Measurements from ENCODE around the gene CKMT1A.
"Not testable (repeated sequence)": the region's sequence is repeated elsewhere in the genome, so short reads cannot be mapped to it uniquely, and the experiment has no call there.

The CKMT1A gene

GRCh38 chr15:43693148-43694022 is at the start of gene CKMT1A:
CKMT1A (plus strand) TSS chr15:43693859; CDS start chr15:43694051, 192 bp downstream.
- not testable (repeated sequence) for DNase-seq (ENCODE audit: low read depth)

DNA sequence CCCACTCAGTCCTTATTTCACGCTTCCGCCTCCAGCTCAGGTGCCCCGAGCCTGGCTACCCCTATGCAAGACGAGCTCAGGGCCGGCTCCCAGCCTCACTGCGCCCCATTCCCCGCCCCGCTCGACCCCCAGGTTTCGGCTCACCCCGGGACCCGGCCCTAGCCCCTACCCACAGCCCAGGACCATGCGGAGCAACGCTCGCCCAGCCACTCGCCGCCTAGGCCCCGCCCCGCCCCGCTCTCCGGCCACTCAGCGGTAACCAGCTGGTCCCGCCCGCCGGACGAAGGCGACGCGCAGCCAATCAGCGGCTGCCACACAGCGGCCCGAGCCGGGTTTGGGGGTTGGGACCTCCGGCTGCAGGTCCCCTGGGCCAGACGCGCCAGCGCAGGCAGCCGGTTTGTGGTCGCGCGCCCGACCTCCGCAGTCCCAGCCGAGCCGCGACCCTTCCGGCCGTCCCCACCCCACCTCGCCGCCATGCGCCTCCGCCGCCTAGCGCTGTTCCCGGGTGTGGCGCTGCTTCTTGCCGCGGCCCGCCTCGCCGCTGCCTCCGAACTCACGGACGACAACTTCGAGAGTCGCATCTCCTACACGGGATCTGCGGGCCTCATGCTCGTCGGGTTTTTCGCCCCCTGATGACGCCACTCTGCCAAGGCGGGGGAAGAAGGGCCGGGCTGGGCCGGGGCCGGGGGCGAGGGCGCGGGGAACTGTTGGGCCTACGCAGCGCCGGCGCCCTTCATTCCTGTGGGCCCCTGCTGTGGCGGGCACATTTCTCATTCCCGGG is 44.8 kb upstream of the CKMT1A start, which contains the start of gene CATSPER2:
TSS of gene CATSPER2 (minus strand) at position 196 of the 781 bp plus-strand sequence. CDS start 783 bp downstream, outside the sequence.
- no peak for DNase-seq (ENCODE audit: low read depth)

DNA sequence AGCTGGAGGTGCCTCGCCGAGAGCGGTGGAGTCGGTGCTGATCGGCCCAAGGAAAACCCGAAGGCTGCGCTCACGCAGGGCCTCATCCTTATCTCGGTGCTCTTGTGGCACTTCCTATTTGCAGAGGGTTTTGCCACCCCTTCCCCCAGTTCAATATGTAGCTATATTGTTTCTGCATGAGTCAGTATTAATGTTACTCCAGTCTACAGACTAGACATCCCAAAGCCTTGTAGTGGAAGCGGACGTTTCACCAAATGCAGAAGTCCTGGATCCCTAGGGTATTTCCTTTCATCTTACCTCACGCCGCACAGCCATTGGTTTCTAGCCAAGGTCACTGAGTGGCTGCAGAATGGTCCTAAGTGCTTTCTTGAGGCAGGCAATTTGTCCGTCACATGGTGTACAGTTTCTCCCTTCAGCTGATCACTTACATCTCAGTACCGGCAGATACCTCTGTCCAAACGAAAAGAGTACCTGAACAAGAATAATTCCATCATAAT is 44.2 kb upstream of the CKMT1A start:
- DNase-seq (ENCODE audit: low read depth), result not testable (repeated sequence)

- not testable (repeated sequence) for DNase-seq (ENCODE audit: low read depth)
These were observed 33.9 kb upstream of the CKMT1A start for GRCh38 chr15:43659727-43660126.

DNA sequence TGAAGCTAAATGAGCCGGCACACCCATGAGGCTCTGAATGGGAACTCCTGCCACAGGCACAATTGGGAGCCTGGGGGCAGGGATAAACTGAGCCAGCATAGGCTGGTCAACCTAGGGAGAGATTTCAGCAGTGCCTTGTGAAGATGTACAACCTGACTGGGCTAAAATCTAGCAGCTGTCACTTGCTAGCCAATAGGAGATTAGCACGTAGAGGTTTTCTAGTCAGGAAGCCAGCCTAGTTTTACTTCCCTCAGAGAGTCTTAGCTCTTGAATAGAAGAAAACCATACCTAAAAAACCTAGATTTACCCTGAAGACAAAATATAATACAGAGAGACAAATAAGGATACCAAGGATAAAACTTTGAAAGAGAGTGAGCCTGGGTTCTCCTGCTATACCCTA is 31.4 kb upstream of the CKMT1A start:
- not testable (repeated sequence) for DNase-seq (ENCODE audit: low read depth)

DNA sequence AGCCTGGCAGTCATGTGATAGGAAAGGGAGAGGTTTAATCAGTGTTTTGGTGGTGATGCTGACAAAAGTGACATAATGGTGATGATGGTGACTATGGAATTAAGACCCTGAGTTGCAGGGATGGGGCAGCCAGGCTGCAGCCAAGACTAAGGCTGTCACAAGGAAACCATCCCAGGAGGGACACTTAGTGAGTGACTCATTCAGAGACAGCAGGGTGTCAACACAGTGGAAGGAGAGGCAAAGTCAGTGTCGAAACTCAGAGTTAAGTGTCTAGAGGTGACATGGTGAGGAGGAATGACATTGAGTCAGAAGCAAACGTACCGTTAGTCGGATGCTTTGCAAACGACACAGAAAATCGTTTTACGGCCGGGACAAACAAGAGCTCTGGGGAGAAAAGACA is 30.3 kb upstream of the CKMT1A start:
- not testable (repeated sequence) for DNase-seq (ENCODE audit: low read depth)

GRCh38 chr15:43666177-43666576 is 27.5 kb upstream of the CKMT1A start:
- not testable (repeated sequence) for DNase-seq (ENCODE audit: low read depth)

DNA sequence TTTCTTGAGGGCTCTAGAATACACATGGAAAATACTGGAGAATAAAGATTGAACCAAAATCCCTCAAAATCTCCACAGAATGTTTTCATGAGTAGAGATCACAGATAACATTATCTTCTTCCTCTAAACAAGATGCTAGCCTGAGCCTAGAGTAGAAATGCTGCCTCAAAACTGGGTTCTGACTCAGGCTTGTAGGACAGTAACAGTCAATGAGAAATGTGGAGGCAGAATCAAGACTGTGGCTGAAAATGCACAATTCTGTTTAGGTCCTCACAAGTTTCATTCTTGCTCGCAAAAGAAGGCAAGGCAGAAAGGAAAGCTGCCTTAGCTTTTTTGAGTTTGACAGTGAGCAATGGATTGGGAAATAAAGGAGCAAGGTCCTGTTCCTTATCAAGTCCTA is 19.5 kb upstream of the CKMT1A start:
- DNase-seq (ENCODE audit: low read depth), result not testable (repeated sequence)

GRCh38 chr15:43689604-43690301 is 3.9 kb upstream of the CKMT1A start:
- not testable (repeated sequence) for DNase-seq (ENCODE audit: low read depth)

GRCh38 chr15:43692679-43693078 is 980 bp upstream of the CKMT1A start:
- not testable (repeated sequence) for DNase-seq (ENCODE audit: low read depth)

DNA sequence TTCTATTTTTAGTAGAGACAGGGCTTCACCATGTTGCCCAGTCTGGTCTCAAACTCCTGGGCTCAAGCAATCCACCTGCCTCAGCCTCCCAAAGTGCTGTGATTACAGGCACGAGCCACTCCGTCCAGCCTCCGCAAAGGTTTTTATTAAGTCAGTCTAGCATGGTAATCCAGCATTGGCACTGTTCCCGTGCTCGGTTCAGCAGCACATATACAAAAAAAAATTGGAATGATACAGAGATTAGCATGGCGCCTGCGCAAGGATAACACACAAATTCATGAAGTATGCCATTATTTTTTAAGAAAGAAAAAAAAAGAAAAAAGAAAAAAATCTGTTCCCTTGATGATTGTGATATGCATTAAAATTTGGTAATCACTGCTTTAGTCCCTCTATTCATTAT is 8.5 kb downstream of the CKMT1A start:
- DNase-seq (ENCODE audit: low read depth), result no peak

- DNase-seq (ENCODE audit: low read depth), result no peak
These were observed 9.2 kb downstream of the CKMT1A start for GRCh38 chr15:43702701-43703424.

GRCh38 chr15:43710431-43711131 is 16.9 kb downstream of the CKMT1A start:
- not testable (repeated sequence) for DNase-seq (ENCODE audit: low read depth)

DNA sequence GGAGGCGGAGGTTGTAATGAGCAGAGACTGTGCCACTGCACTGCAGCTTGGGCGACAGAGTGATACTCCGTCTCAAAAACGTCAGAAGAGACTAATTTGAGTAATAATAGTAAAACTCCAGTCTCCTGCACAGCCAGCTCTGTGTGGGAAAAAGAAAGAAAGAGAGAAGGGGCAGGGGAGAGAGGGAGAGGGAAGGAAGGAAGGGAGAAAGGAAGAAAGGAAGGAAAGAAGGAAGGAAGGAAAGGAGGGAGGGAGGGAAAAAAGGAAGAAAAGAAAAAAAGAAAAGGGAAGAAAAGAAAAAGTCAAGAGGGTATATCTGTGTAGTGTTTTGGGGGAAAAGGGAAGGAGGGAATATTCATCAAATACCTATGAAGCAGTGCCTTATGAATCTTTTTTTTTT is 29.5 kb downstream of the CKMT1A start:
- DNase-seq (ENCODE audit: low read depth), result no peak

DNA sequence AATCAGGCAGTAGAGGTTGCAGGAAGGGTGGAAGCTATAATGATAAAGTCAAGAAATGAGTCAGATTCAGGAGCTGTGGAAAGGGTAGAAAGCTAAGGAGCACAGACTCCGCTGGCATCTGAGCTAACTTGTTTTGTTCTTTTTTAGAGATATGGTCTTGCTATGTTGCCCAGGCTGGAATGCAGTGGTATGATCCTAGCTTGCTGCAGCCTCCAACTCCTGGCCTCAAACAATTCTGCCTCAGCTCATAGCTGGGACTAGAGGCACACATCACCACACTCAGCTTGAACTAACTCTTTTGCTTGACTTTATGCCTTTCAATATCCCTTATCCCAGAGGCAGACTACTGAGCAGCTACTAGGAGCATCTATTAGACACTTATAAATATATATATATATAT is 32.6 kb downstream of the CKMT1A start:
- not testable (repeated sequence) for DNase-seq (ENCODE audit: low read depth)

DNA sequence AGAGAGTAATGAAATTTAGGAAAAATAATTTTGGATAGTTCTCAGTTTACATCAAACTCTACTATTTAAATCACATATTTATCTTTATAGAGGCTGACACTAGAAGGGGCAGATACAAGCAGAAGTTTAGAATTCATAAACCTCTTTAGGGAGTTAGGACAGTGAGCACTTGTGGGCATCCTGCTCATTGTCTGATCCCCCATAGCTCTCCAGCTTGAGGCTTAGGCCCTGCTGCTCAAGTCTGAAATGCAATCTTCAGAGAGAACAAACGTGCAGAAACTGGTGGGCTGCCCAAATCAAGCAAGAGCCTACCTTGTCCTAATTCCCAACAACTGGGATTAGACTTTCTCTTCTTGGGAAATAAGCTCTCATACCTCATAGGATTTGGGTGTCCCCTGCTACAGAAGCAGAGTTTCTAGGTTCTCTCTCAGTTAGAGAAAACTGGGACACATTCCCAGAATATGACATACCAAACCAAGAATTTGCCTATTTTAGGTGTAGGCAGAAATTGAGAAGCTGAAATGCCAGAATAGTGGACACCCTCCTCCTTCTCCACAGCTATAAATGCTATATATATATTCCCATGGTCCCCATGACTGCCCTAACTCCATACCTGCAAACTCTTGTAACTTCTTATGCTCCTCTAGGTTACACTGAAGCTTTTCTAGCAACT is 34.5 kb downstream of the CKMT1A start:
- peak; percentile 5 for DNase-seq (ENCODE audit: low read depth)

DNA sequence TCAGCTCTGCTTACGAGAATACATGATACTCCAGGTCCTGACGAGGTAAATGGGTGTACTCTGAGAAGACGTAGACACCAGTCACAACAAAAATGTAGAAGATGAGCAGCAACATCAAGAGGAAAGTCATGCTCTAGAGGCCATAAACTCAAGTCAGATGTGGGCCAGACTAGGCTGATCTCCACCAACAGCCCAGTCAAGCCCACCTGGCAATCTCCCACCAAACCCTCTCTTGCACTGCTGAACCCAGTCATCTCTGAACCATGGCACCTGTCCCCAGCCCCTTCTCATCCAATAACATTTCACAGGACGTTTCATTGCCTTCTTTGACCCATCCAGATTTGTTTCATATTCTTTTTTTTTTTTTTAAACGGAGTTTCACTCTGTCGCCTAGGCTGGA is 41.8 kb downstream of the CKMT1A start:
- DNase-seq (ENCODE audit: low read depth), result no peak

GRCh38 chr15:43746245-43746902 is 52.7 kb downstream of the CKMT1A start, which contains the start of gene PDIA3:
PDIA3 (plus strand) TSS chr15:43746438; CDS start chr15:43746540, 102 bp downstream.
- peak; percentile 58 for DNase-seq (ENCODE audit: low read depth)

DNA sequence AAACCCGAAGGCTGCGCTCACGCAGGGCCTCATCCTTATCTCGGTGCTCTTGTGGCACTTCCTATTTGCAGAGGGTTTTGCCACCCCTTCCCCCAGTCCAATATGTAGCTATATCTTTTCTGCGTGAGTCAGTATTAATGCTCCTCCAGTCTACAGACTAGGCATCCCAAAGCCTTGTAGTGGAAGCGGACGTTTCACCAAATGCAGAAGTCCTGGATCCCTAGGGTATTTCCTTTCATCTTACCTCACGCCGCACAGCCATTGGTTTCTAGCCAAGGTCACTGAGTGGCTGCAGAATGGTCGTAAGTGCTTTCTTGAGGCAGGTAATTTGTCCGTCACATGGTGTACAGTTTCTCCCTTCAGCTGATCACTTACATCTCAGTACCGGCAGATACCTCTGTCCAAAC is 53.2 kb downstream of the CKMT1A start:
- DNase-seq (ENCODE audit: low read depth), result peak; percentile 24

All from HS-5 (cell line).